ENCODE data around the gene RSPH6A.
A peak's percentile ranks its signal among the peaks of the same experiment; 100 is the strongest.
"Not testable (repeated sequence)": the region's sequence is repeated elsewhere in the genome, so short reads cannot be mapped to it uniquely, and the experiment has no call there.

Gene RSPH6A

GRCh38 chr19:45804140-45804958 lies 10.8 kb downstream of the RSPH6A start:
- no peak for DNase-seq (ENCODE audit: low read depth in 2 of 3, low spot score in 2 of 3)

DNA sequence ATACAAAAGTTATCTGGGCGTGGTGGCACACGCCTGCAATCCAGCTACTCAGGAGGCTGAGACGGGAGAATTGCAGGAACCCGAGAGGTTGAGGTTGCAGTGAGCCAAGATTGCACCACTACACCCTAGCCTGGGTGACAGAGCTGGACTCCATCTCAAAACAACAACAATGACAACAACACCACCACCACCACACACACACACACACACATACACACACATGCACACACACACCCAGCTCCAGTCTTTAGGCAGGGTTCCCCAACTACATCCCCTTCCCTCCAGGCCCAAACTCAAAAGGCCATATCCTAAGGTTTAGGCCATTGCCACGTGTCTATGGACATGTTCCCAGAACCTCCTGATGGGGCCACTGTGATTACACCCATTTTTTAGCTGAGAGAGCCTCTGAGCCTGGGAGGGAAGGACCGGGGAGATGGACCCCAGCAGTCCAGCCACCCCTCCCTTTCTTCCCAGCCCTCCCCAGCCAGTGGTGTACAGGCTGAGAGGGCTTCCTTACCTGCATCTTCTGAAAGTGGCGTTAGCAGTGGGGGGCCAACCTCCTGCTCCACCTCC lies 13.4 kb downstream of the RSPH6A start:
- no peak for DNase-seq (ENCODE audit: low read depth in 2 of 3, low spot score in 2 of 3)

DNA sequence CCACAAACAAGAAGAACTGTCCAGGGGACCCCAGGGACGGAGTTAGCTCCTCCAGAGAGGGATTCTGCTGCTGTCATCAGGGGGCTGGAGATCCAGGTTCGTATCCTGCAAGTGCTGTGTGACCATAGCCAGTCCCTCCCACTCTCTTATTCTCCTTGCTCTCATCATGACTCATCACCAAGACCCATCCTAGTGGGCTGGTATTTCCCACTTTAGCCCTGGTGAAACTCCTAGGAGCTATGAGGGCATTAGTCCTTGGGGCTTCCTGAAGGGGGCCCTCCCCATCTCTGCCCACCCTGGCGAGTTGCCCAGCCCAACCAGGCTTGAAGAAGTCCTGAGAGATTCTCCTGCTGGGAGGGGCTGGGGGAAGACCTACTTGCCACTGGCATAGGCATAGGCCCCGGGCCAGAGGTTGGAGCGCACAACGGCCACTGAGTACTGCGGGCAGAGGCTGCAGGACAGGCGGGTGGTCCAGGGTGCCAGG lies 15.0 kb downstream of the RSPH6A start:
- no peak for DNase-seq (ENCODE audit: low read depth in 2 of 3, low spot score in 2 of 3)

- DNase-seq (ENCODE audit: low read depth in 2 of 3, low spot score in 2 of 3): not testable (repeated sequence)
These were observed 15.6 kb downstream of the RSPH6A start for GRCh38 chr19:45799541-45799940.

- no peak for DNase-seq (ENCODE audit: low read depth in 2 of 3, low spot score in 2 of 3)
These were observed 16.1 kb downstream of the RSPH6A start for GRCh38 chr19:45798995-45799517.

GRCh38 chr19:45794627-45795026 lies 20.5 kb downstream of the RSPH6A start:
- DNase-seq (ENCODE audit: low read depth in 2 of 3, low spot score in 2 of 3): no peak

DNA sequence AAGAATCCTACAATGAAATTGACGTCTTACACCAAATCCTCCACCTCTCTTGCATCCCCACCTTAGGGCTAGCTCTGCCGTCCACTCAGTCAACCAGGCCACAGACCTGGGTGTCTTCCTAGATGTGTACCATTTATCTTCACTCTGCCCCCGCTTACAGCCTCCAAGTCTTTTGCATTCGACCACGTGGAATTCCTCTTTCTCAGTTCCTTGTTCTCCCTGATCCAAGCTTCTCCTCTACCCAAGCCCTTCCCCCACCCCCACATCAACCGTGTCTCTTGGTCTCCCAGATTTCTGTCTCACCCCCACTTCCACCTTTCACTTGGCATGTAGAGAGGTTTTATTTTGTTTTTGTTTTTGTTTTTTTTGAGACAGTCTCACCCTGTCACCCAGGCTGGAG lies 21.2 kb downstream of the RSPH6A start:
- no peak for DNase-seq (ENCODE audit: low read depth in 2 of 3, low spot score in 2 of 3)

DNA sequence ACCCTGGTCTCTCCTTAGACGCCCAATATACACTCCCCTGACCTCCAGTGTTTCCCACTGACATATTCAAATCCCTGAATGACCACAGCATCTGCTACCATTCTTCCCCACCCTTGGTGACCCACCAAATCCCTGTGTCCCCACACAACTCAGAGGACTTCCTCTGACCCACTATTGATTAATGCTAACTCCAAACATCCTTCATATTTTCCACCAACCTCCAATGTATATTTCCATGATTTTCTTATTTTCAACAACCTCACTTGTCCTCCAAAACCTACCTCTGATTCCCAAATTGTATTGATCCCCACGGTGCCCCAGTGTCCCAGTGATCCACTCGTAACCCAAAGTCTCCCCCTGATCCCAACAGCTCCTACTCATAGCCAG lies 21.9 kb downstream of the RSPH6A start:
- DNase-seq (ENCODE audit: low read depth in 2 of 3, low spot score in 2 of 3): no peak

- peak; percentile 99 for DNase-seq (ENCODE audit: low read depth in 2 of 3, low spot score in 2 of 3)
These were observed 22.5 kb downstream of the RSPH6A start, which contains the start of gene DMWD for GRCh38 chr19:45792470-45793177. TSS of gene DMWD (minus strand) at chr19:45792845. CDS start at chr19:45792756, 89 bp downstream.

DNA sequence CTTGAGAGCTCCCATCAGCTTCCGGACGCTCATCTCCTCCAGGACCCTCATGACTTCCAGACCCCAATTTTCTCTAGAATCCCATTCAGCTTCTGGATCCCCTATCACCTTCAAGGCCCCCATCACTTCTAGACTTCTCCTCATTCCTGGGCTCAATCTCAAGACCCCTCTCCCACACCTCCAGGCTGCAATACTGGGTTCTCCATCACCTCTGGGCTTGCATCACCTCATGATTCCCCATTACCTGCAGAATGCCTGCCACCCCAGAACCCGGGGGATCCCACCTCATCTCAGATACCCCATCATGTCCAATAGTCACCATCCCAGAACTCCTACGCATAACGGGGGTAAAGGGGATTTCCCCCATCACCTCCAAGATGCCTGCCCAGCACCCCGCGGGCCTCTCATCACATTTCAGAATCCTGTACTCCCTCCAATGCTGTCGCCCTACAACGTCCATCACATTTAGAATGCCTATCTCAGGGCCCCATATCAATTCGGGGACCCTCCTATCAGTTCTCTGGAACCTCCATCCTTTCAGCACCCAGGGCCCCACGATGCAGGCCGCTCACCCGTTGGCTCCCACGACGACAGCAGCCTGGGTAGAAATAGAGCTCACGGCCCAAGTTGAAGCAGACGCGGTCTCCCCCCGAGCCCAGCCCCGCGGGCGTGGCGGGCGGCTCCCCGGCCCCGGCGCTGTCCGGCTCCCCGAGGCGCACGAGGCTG lies 23.2 kb downstream of the RSPH6A start:
- no peak for DNase-seq (ENCODE audit: low read depth in 2 of 3, low spot score in 2 of 3)

- DNase-seq (ENCODE audit: low read depth in 2 of 3, low spot score in 2 of 3): no peak
These were observed 24.2 kb downstream of the RSPH6A start for GRCh38 chr19:45790942-45791341.

GRCh38 chr19:45789035-45789786 lies 25.9 kb downstream of the RSPH6A start:
- no peak for DNase-seq (ENCODE audit: low read depth in 2 of 3, low spot score in 2 of 3)

- DNase-seq (ENCODE audit: low read depth in 2 of 3, low spot score in 2 of 3): no peak
These were observed 28.6 kb downstream of the RSPH6A start for GRCh38 chr19:45786533-45786894.

GRCh38 chr19:45785781-45786532 lies 29.2 kb downstream of the RSPH6A start:
- no peak for DNase-seq (ENCODE audit: low read depth in 2 of 3, low spot score in 2 of 3)

GRCh38 chr19:45785097-45785496 lies 30.0 kb downstream of the RSPH6A start:
- no peak for DNase-seq (ENCODE audit: low read depth in 2 of 3, low spot score in 2 of 3)

- no peak for DNase-seq (ENCODE audit: low read depth in 2 of 3, low spot score in 2 of 3)
These were observed 31.0 kb downstream of the RSPH6A start for GRCh38 chr19:45784096-45784495.

DNA sequence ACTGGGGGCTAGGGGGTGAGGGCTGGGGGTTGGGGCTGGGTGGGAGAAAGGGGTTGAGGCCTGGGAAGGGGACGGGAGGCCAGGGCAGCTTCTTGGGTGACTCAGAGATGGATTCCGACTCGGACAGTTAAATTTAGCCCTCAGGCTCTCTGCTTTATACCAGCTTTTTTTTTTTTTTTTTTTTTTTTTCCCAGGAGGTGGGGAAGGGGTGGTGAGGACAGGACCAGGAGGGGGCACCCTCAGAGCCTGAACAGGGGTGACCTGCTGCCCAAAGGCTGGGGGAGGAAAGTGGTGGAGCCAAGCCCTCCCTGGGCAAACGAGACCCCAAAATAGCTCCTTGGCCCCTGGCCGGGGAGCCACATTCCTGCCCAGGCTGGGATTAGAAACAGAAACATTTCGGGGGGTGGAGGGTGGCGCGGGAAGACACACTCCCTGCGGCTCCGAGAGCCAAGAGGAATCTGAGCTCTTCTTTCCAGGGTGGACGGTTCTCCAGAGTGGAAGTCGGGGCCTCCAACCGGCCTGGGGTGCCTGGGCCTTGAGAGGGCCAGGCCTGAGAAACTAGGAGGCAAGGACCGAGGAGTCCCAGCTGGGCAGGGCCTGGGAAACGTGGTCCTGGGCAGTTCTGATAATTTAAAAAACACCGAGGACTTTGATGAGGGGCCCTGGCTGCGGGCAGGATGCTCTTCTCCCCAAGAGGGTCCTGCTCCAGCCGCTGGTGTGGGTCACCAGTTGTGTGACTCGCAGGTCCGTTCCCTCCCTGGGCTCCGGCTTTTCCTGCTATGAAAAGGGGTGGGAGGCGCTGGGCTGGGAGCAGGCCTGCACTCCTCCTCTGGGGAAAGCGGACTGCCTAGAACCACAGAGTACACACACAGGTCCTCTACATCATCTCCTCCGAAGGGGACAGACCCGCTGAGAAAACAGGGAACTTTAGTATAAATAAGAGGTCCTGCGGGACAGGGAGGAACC lies 32.0 kb downstream of the RSPH6A start:
- DNase-seq (ENCODE audit: low read depth in 2 of 3, low spot score in 2 of 3): no peak

DNA sequence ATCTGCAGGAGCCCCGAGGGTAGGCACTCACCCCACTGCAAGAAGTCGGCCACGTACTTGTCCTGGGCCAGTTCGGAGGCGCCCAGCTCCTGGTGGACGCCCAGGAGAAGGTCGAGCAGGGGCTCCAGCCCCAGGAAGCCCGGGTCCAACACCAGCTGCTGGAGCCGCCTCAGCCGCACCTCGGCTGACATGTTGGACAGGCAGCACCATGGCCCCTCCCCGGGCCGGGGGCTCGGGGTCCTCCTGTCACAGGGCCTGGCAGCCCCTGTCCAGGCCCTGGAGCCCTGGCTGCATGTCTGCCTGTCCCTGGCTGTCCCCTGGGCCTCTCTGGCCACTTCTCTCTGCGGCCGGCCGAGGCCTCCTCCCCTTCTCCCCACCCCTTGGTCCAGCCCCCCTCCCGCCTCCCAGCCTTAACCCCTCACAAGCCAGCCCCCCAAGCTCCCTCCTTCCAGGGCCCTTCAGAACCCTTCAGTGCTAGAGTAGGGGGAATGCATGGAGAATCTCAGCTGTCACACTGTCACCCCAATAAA lies 32.9 kb downstream of the RSPH6A start, which contains the start of gene DMPK:
Gene DMPK, minus strand, starts transcription at position 329 of the 530 bp plus-strand sequence. Its CDS starts 138 bp downstream, at position 191.
- DNase-seq (ENCODE audit: low read depth in 2 of 3, low spot score in 2 of 3): no peak

All from activated CD8-positive, alpha-beta memory T cell treated with anti-CD3 and anti-CD28 coated beads for 48 hours (primary cell).